K562 (cell line): ENCODE measurements around the gene HPS5. TPM values are rescaled to one million over a fixed set of nuclear protein-coding genes. Genes with fewer than 3 reads are reported as not detected.

ENCODE experiments used
- ATAC-seq: fragments of 200-7000 bp; cut with Tn5 transposase; 3 replicates; pipeline ENCODE4 v1.9.1; 2020; ENCODE audit warnings: moderate library complexity
- BruUV-seq: library from RNA; stranded (reverse); fragments of 400-500 nt; replicated peaks from 2 replicates; lab custom pipeline; 2021; lab: Mats Ljungman, UMichigan
- CTCF ChIA-PET: fragments of 300-600 bp; formaldehyde crosslinking; extraction: SDS; loops from one replicate; lab custom pipeline; 2021; ENCODE audit warnings: low intra/inter-chr PET ratio; lab: Yijun Ruan, JAX
- POLR2A ChIA-PET: fragments of 300-600, 350-650 bp; sonication (Branson Sonifier 250); formaldehyde crosslinking; extraction: SDS; loops from one replicate; lab custom pipeline; 2021; ENCODE audit warnings: antibody characterized with exemption, inconsistent platforms; lab: Yijun Ruan, JAX
- DNase-seq, 4 experiments: peaks; one replicate each; pipeline versions ENCODE4 v3.0.0 to v3.0.0-alpha.2; 2011 to 2018; ENCODE audit warnings: low spot score in 3 of 4, mixed read lengths in 3 of 4; ENCODE audit errors: extremely low read depth in 1 of 4
- FAIRE-seq: peaks from 2 replicates; lab custom pipeline; 2011; peaks lifted over from hg19 to GRCh38; lab: Jason Lieb, UNC
- H2AFZ ChIP-seq: 2 replicates; pipeline ENCODE4 v1.6.0; 2011; ENCODE audit warnings: low read depth, low read length, control low read depth, inconsistent platforms
- H3K27ac ChIP-seq: fragments of 200-600 bp; 3 replicates; pipeline ENCODE4 v1.8.0; 2011; ENCODE audit warnings: low read depth, mild to moderate bottlenecking, control low read depth, inconsistent platforms, low read length, moderate library complexity, mixed read lengths; ENCODE audit errors: extremely low read depth
- H3K27me3 ChIP-seq, 2 experiments: fragments of 300-600 bp in 1 of 2; 2 replicates in 1 of 2; 3 replicates in 1 of 2; pipeline versions ENCODE4 v1.6.0 to v1.8.0; 2011; ENCODE audit warnings: inconsistent platforms in 2 of 2, low read length in 2 of 2, mild to moderate bottlenecking in 1 of 2, mixed read lengths in 1 of 2, moderate library complexity in 1 of 2; ENCODE audit not compliant: control insufficient read depth in 2 of 2, insufficient read depth in 2 of 2
- H3K36me3 ChIP-seq: fragments of 300-600 bp; 3 replicates; pipeline ENCODE4 v1.8.0; 2011; ENCODE audit warnings: mild to moderate bottlenecking, low read length, inconsistent platforms; ENCODE audit not compliant: control insufficient read depth, insufficient read depth
- H3K4me1 ChIP-seq, 2 experiments: fragments of 200-600 bp in 1 of 2; replicated peaks in 1 of 2; 2 replicates in 1 of 2; 3 replicates in 1 of 2; pipeline versions ENCODE4 v1.5.1 to v1.8.0; 2011; ENCODE audit warnings: inconsistent platforms in 2 of 2, low read length in 2 of 2, mild to moderate bottlenecking in 1 of 2, mixed read lengths in 1 of 2, moderate library complexity in 1 of 2; ENCODE audit not compliant: control insufficient read depth in 2 of 2, insufficient read depth in 2 of 2
- H3K4me2 ChIP-seq: 2 replicates; pipeline ENCODE4 v1.6.1; 2011; ENCODE audit warnings: low read length, control low read depth, inconsistent platforms, mixed read lengths; ENCODE audit not compliant: insufficient read depth
- H3K4me3 ChIP-seq: fragments of 200-600 bp; sonication (generic), shearing (Covaris generic); 2 replicates; pipeline ENCODE4 v1.5.1; 2016; ENCODE audit warnings: control low read depth, inconsistent platforms
- H3K79me2 ChIP-seq: fragments of 200-600 bp; 3 replicates; pipeline ENCODE4 v1.8.0; 2011; ENCODE audit warnings: low read length, inconsistent platforms; ENCODE audit not compliant: control insufficient read depth, insufficient read depth
- H3K9ac ChIP-seq, 2 experiments: 2 replicates each; pipeline versions ENCODE4 v1.6.0 to v1.6.1; 2011; ENCODE audit warnings: low read depth in 2 of 2, low read length in 2 of 2, control low read depth in 1 of 2, inconsistent platforms in 1 of 2, mild to moderate bottlenecking in 1 of 2, mixed read lengths in 1 of 2; ENCODE audit not compliant: insufficient read depth in 1 of 2
- H3K9me1 ChIP-seq: one replicate; pipeline ENCODE4 v1.6.0; 2011; ENCODE audit warnings: inconsistent platforms, mild to moderate bottlenecking, low read length, moderate library complexity; ENCODE audit not compliant: control insufficient read depth, insufficient read depth
- H3K9me3 ChIP-seq: replicated peaks from 2 replicates; pipeline ENCODE4 v1.5.1; 2011; ENCODE audit warnings: low read depth, low read length, inconsistent platforms; ENCODE audit not compliant: control insufficient read depth, insufficient read depth
- H4K20me1 ChIP-seq: replicated peaks from 2 replicates; pipeline ENCODE4 v1.6.1; 2011; ENCODE audit warnings: low read length, inconsistent platforms, mixed read lengths; ENCODE audit not compliant: control insufficient read depth, insufficient read depth
- BDP1 ChIP-seq: IDR thresholded peaks from 3 replicates; pipeline ENCODE4 v1.6.1; 2011; ENCODE audit not compliant: insufficient read length, insufficient read depth
- HDAC2 ChIP-seq: fragments of 450-650 bp; IDR thresholded peaks from 2 replicates; pipeline ENCODE4 v1.6.1; 2016; ENCODE audit warnings: mild to moderate bottlenecking
- SETDB1 ChIP-seq: IDR thresholded peaks from one replicate; pipeline ENCODE4 v1.6.1; 2012; ENCODE audit warnings: low read length, control low read depth, inconsistent platforms
- ZNF316 ChIP-seq: fragments of 450-650 bp; IDR thresholded peaks from 2 replicates; pipeline ENCODE4 v1.6.1; 2016
- WGBS: fragments of 100-300 bp; shearing (Covaris generic); methylation state at CpG from one replicate; pipeline ENCODE4 v1.1.6; 2016; ENCODE audit warnings: low coverage, mixed read lengths; ENCODE audit not compliant: insufficient coverage; ENCODE audit errors: missing lambda C conversion rate; 5-methylcytosine and 5-hydroxymethylcytosine counted together
- in situ Hi-C: fragments of 300-500 bp; cut with MboI; formaldehyde crosslinking; loops from 4 replicates; pipeline ENCODE4 v1.15.0; 2018; ENCODE audit warnings: inconsistent platforms, mixed read lengths
- intact Hi-C: fragments of 100-400 bp; cut with micrococcal nuclease; formaldehyde crosslinking; loops from 2 replicates; pipeline ENCODE4 v1.14.2; 2022
- polyA plus RNA-seq, 8 experiments: library from polyadenylated mRNA; depleted of rRNA in 4 of 8; stranded (reverse) in 5 of 8; unstranded in 3 of 8; fragments of >200 nt; fragmentation: Nextera tagmentation in 2 of 8; fragmentation: Illumina TruSeq in 1 of 8; extraction: Ambion mirVana in 2 of 8; extraction: Trizol in 1 of 8; gene quantifications; 2 replicates each; pipeline versions ENCODE4 v1.2.1 to v1.2.3, GENCODE V29; 2011 to 2014; ENCODE audit warnings: inconsistent platforms in 1 of 8, missing spikeins in 1 of 8
- total RNA-seq, 7 experiments: library from RNA; depleted of rRNA in 6 of 7; stranded (reverse); fragments of >200 nt in 6 of 7; fragmentation: Illumina TruSeq in 2 of 7; extraction: Trizol in 2 of 7; gene quantifications; 2 replicates each; pipeline versions ENCODE4 v1.2.1 to v1.2.3, GENCODE V29; 2011 to 2021; ENCODE audit warnings: low replicate concordance in 1 of 7
- TF ChIP-seq, protein P1 (sequence below): fragments of 250-450 bp; sonication (Bioruptor Pico); IDR thresholded peaks from 2 replicates; pipeline ENCODE4 v1.4.0; 2020; ENCODE audit warnings: mild to moderate bottlenecking, moderate library complexity, borderline replicate concordance

HPS5 gene
- total and polyA plus RNA-seq, 9 of the 15 experiments (the other 6 are each of a cell fraction or from before 2014, with no cell fraction given): 12.2 to 28.1 (median 16.8) TPM

DNA sequence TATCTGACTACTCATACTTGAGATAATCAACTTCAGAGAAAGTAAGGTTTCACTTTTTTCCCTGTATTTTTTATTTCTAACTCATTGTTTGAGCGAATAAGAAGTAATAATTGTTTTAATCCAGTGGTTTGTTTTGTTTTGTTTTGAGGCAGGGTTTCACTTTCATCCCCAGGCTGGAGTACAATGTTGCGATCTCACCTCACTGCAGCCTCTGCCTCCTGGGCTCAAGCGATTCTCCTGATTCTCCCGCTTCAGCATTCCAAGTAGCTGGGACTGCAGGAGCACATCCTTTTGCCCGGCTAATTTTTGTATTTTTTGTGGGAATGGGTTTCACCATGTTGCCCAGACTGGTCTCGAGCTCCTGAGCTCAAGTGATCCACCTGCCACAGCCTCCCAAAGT is 9.0 kb upstream of the HPS5 start:
- Histone ChIP-seq H3K9ac (no peak overlapping the region), H3K9me1 (no peaks in the 10 kb centered on the region), H2AFZ (no peak overlapping the region), H3K4me1 (peaks cover 12 to 24% of the 10 kb centered on the region in 2 experiments), H3K4me2 (no peak overlapping the region), H3K27ac (no peak overlapping the region), H3K27me3 (no peaks in the 10 kb centered on the region), H3K9me3 (no peaks in the 10 kb centered on the region), H4K20me1 (no peaks in the 10 kb centered on the region), H3K36me3 (peaks cover 90% of the 10 kb centered on the region), H3K4me3 (no peak overlapping the region), H3K79me2 (peaks cover 77% of the 10 kb centered on the region)
- ATAC-seq: no peak
- intact Hi-C loops: no loop called here
- CTCF ChIA-PET: no interaction called here
- POLR2A ChIA-PET: interaction anchor here (1.1 kb wide), 1 partner anchor 11 kb away, joined by 5 read pairs; no protein-coding TSS in a partner anchor
- no TSS peak for BruUV-seq
- FAIRE-seq: no peak
- no peak for TF ChIP-seq SETDB1
- TF ChIP-seq HDAC2: no peak
- TF ChIP-seq ZNF316: no peak
- TF ChIP-seq BDP1: no peak
- TF ChIP-seq, protein P1, sequence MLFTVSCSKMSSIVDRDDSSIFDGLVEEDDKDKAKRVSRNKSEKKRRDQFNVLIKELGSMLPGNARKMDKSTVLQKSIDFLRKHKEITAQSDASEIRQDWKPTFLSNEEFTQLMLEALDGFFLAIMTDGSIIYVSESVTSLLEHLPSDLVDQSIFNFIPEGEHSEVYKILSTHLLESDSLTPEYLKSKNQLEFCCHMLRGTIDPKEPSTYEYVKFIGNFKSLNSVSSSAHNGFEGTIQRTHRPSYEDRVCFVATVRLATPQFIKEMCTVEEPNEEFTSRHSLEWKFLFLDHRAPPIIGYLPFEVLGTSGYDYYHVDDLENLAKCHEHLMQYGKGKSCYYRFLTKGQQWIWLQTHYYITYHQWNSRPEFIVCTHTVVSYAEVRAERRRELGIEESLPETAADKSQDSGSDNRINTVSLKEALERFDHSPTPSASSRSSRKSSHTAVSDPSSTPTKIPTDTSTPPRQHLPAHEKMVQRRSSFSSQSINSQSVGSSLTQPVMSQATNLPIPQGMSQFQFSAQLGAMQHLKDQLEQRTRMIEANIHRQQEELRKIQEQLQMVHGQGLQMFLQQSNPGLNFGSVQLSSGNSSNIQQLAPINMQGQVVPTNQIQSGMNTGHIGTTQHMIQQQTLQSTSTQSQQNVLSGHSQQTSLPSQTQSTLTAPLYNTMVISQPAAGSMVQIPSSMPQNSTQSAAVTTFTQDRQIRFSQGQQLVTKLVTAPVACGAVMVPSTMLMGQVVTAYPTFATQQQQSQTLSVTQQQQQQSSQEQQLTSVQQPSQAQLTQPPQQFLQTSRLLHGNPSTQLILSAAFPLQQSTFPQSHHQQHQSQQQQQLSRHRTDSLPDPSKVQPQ (CRISPR knock-in tag): no peak
- DNase-seq: no peak
- 98% methylated on average over 6 of the region's 6 CpGs for WGBS
- in situ Hi-C loops: no loop called here
